Breast epithelium (tissue), 4 donors: ENCODE results near the gene TBC1D23. TPM values are rescaled to one million over a fixed set of nuclear protein-coding genes. Genes with fewer than 3 reads are reported as not detected.

ENCODE experiments used
- DNase-seq, 2 donors: peaks; one replicate each; pipeline ENCODE4 v3.0.0-alpha.2; 2019; ENCODE audit warnings: low spot score in 2 of 2
- H3K27ac ChIP-seq, 2 donors: fragments of 200-600 bp; sonication (generic) in 1 of 2; one replicate each; pipeline ENCODE4 v1.5.1; 2016 to 2019; ENCODE audit warnings: mild to moderate bottlenecking in 1 of 2
- H3K27me3 ChIP-seq, 2 donors: fragments of 200-600 bp; sonication (generic) in 1 of 2; one replicate each; pipeline versions ENCODE4 v1.5.1 to v1.6.0; 2017 to 2019; ENCODE audit warnings: control low read depth in 1 of 2, mild to moderate bottlenecking in 1 of 2
- H3K36me3 ChIP-seq: fragments of 200-600 bp; one replicate; pipeline ENCODE4 v1.5.1; 2019
- H3K4me1 ChIP-seq, 2 donors: fragments of 200-600 bp; sonication (generic); one replicate each; pipeline ENCODE4 v1.5.1; 2016 to 2019; ENCODE audit warnings: control low read depth in 1 of 2
- H3K4me3 ChIP-seq, 3 donors: fragments of 200-600 bp; sonication (generic); 1 replicate in 2 of 3; 2 replicates in 1 of 3; pipeline ENCODE4 v1.5.1; 2016 to 2019; ENCODE audit warnings: mild to moderate bottlenecking in 3 of 3, moderate library complexity in 2 of 3
- H3K9me3 ChIP-seq, 2 donors: fragments of 200-600 bp; sonication (generic) in 1 of 2; one replicate each; pipeline ENCODE4 v1.5.1; 2016 to 2019; ENCODE audit warnings: control low read depth in 1 of 2
- CTCF ChIP-seq, 3 donors: fragments of 450-650 bp; IDR thresholded peaks; one replicate each; pipeline ENCODE4 v1.5.1; 2016 to 2017; ENCODE audit warnings: antibody characterized with exemption in 3 of 3, mild to moderate bottlenecking in 3 of 3, moderate library complexity in 3 of 3
- POLR2A ChIP-seq: fragments of 450-650 bp; IDR thresholded peaks from one replicate; pipeline ENCODE4 v1.6.1; 2016; ENCODE audit warnings: antibody characterized with exemption, mild to moderate bottlenecking, moderate library complexity
- POLR2AphosphoS5 ChIP-seq, 3 donors: sonication (generic); formaldehyde crosslinking; IDR thresholded peaks; one replicate each; pipeline ENCODE4 v1.6.1; 2017; ENCODE audit warnings: antibody characterized with exemption in 3 of 3
- intact Hi-C: fragments of 100-400 bp; cut with DNase I; formaldehyde crosslinking; loops from one replicate; pipeline ENCODE4 v1.15.1; 2023; ENCODE audit warnings: low total_unique reads
- total RNA-seq, 3 donors: library from RNA; depleted of rRNA; stranded (reverse); fragments of >200 nt; gene quantifications; one replicate each; pipeline ENCODE4 v1.1.0, GENCODE V29; 2016

The TBC1D23 gene
- total RNA-seq, 3 donors from 2014 or later: 32.8 to 48.2 (median 42.9) TPM

GRCh38 chr3:100295089-100295488 is 34.3 kb downstream of the TBC1D23 start:
- no peaks in the 10 kb centered on the region for H3K36me3 ChIP-seq
- no peak for DNase-seq
- intact Hi-C loops: no loop called here
- no peaks in the 10 kb centered on the region for H3K27me3 ChIP-seq
- TF ChIP-seq POLR2AphosphoS5 (IDR thresholded peaks at IDR 0.05) (no peak), POLR2A (no peak), CTCF (IDR thresholded peaks at IDR 0.05) (no peak)
- no peaks in the 10 kb centered on the region for H3K4me1 ChIP-seq
- H3K9me3 ChIP-seq: no peaks in the 10 kb centered on the region
- no peak overlapping the region for H3K27ac ChIP-seq
- no peak overlapping the region for H3K4me3 ChIP-seq

GRCh38 chr3:100297784-100298183 is 37.0 kb downstream of the TBC1D23 start:
- no peak for DNase-seq
- TF ChIP-seq POLR2A (no peak), CTCF (IDR thresholded peaks at IDR 0.05) (no peak), POLR2AphosphoS5 (IDR thresholded peaks at IDR 0.05) (no peak)
- Histone ChIP-seq H3K4me3 (no peak overlapping the region), H3K27me3 (no peaks in the 10 kb centered on the region), H3K36me3 (peaks cover 5% of the 10 kb centered on the region), H3K4me1 (no peaks in the 10 kb centered on the region), H3K9me3 (no peaks in the 10 kb centered on the region), H3K27ac (no peak overlapping the region)
- intact Hi-C loops: no loop called here

GRCh38 chr3:100299016-100299415 is 38.2 kb downstream of the TBC1D23 start:
- Histone ChIP-seq H3K4me3 (no peak overlapping the region), H3K36me3 (peaks cover 5% of the 10 kb centered on the region)

GRCh38 chr3:100306695-100307094 is 45.9 kb downstream of the TBC1D23 start:
- intact Hi-C loops: no loop called here
- H3K4me3 ChIP-seq: no peak overlapping the region
- peaks cover 5% of the 10 kb centered on the region for H3K36me3 ChIP-seq
- no peaks in the 10 kb centered on the region for H3K4me1 ChIP-seq
- no peak for TF ChIP-seq POLR2A
- no peak for TF ChIP-seq CTCF (IDR thresholded peaks at IDR 0.05)
- TF ChIP-seq POLR2AphosphoS5 (IDR thresholded peaks at IDR 0.05): no peak
- no peak overlapping the region for H3K27ac ChIP-seq
- no peaks in the 10 kb centered on the region for H3K9me3 ChIP-seq
- DNase-seq: no peak
- no peaks in the 10 kb centered on the region for H3K27me3 ChIP-seq

More at GRCh38 chr3:100299016-100299415, 38.2 kb downstream of the TBC1D23 start:
- Histone ChIP-seq H3K9me3 (no peaks in the 10 kb centered on the region), H3K27me3 (no peaks in the 10 kb centered on the region), H3K4me1 (no peaks in the 10 kb centered on the region), H3K27ac (no peak overlapping the region)
- no peak for DNase-seq
- TF ChIP-seq POLR2AphosphoS5 (IDR thresholded peaks at IDR 0.05): no peak
- intact Hi-C loops: no loop called here

GRCh38 chr3:100310355-100310965 is 49.7 kb downstream of the TBC1D23 start:
- DNase-seq: no peak
- H3K4me3 ChIP-seq: no peak overlapping the region
- intact Hi-C loops: no loop called here
- H3K9me3 ChIP-seq: no peaks in the 10 kb centered on the region
- H3K27ac ChIP-seq: no peak overlapping the region
- no peaks in the 10 kb centered on the region for H3K4me1 ChIP-seq
- no peaks in the 10 kb centered on the region for H3K36me3 ChIP-seq
- TF ChIP-seq POLR2AphosphoS5 (IDR thresholded peaks at IDR 0.05): no peak
- TF ChIP-seq POLR2A: no peak
- no peak for TF ChIP-seq CTCF (IDR thresholded peaks at IDR 0.05)
- H3K27me3 ChIP-seq: no peaks in the 10 kb centered on the region
